Measurements from ENCODE around the gene DPYSL4.

DNA sequence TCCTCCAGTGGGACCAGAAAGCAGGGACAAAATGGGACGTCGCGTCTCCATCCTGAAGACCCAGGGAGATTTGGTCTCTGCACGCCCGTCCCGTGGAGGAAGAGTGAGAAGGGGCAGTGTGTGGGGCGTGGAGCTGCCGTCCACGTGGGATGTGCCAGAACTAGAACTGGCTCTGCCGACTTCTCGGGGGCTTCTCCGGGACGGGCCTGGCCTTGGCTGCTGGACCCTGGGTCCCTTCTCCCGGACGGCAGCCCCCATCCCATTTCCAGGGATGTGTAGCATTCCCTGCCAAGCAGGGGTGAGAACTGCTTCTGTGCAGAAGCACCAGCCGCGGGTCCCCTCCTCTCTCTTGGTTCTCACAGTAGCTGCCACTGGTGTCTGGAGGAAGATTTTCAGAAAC is 18.8 kb upstream of the DPYSL4 start:
- TF ChIP-seq, protein P1, sequence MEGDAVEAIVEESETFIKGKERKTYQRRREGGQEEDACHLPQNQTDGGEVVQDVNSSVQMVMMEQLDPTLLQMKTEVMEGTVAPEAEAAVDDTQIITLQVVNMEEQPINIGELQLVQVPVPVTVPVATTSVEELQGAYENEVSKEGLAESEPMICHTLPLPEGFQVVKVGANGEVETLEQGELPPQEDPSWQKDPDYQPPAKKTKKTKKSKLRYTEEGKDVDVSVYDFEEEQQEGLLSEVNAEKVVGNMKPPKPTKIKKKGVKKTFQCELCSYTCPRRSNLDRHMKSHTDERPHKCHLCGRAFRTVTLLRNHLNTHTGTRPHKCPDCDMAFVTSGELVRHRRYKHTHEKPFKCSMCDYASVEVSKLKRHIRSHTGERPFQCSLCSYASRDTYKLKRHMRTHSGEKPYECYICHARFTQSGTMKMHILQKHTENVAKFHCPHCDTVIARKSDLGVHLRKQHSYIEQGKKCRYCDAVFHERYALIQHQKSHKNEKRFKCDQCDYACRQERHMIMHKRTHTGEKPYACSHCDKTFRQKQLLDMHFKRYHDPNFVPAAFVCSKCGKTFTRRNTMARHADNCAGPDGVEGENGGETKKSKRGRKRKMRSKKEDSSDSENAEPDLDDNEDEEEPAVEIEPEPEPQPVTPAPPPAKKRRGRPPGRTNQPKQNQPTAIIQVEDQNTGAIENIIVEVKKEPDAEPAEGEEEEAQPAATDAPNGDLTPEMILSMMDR (IDR thresholded peaks at IDR 0.05), result no peak
- TF ChIP-seq POLR2A (IDR thresholded peaks at IDR 0.05), result no peak

Data from testis (tissue), 2 donors.